Transverse colon (tissue), 4 donors: ENCODE data around the gene EHMT1.

Experiments used
- POLR2AphosphoS5 ChIP-seq, 3 donors: sonication (generic); formaldehyde crosslinking; IDR thresholded peaks; one replicate each; pipeline ENCODE4 v1.6.1; 2016; ENCODE audit warnings: antibody characterized with exemption in 3 of 3
- TF ChIP-seq, protein P1 (sequence below), 5 experiments: fragments of 200-600 bp in 3 of 5; fragments of 450-650 bp in 2 of 5; sonication (generic) in 3 of 5; IDR thresholded peaks; 1 replicate in 2 of 5; 2 replicates in 3 of 5; pipeline ENCODE4 v1.5.1; 2016 to 2017; ENCODE audit warnings: antibody characterized with exemption in 5 of 5, inconsistent platforms in 3 of 5, mild to moderate bottlenecking in 2 of 5, moderate library complexity in 1 of 5

DNA sequence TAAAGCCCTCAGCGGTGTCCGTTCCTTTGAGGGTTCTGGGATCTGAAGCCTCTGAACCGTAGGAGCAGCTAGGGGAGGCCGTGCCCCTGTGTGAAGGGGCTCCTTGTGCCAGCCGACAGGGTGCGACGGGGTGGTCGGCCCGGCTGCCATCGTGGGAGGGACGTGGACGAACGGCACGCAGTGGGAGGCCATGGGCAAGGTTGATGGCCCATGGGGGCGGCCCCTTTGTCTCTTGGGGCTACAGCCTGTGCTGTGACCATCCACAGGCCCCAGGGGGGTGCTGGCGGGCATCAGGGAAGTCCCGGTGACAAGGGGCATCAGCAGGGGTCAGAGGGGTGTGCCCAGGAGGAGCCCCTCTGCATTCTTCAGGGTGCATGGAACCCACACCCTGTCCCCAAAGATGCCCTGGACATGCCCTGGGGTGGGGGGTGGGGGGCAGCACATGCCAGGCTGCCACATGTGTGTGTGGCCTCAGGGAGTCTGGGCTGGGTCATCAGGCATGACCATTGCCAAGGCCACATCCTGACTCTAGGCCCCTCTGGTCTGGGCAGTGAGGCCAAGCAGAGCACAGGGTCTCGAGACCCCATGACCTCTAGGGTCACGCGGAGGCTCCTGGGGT, 209.2 kb downstream of the EHMT1 start:
- TF ChIP-seq, protein P1, sequence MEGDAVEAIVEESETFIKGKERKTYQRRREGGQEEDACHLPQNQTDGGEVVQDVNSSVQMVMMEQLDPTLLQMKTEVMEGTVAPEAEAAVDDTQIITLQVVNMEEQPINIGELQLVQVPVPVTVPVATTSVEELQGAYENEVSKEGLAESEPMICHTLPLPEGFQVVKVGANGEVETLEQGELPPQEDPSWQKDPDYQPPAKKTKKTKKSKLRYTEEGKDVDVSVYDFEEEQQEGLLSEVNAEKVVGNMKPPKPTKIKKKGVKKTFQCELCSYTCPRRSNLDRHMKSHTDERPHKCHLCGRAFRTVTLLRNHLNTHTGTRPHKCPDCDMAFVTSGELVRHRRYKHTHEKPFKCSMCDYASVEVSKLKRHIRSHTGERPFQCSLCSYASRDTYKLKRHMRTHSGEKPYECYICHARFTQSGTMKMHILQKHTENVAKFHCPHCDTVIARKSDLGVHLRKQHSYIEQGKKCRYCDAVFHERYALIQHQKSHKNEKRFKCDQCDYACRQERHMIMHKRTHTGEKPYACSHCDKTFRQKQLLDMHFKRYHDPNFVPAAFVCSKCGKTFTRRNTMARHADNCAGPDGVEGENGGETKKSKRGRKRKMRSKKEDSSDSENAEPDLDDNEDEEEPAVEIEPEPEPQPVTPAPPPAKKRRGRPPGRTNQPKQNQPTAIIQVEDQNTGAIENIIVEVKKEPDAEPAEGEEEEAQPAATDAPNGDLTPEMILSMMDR (IDR thresholded peaks at IDR 0.05): no peak
- no peak for TF ChIP-seq POLR2AphosphoS5 (IDR thresholded peaks at IDR 0.05)
